Measurements from ENCODE around the gene SPTBN1.

DNA sequence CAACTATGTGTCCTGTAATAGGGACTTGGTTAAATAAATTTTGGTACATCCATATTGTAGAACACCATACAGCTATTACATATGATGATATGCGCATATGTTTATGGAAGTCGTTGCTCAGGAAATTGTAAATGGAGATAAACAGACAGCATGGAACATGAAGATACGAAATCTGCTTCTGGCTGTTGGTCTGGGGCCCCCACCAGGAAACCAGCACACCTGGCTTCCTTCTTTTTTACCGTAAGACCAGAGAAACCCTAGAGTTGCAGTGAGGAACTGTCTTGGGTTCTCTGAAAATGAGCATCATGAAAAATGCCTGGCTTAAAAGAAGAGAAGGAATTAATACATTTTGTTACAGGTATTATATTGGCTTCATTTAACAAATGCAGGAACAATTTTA, 40.8 kb downstream of the SPTBN1 start:
- TF ChIP-seq CTCF (conservative IDR thresholded peaks at IDR 0.05) = no peak
- no peak for TF ChIP-seq EZH2 (IDR thresholded peaks at IDR 0.05; ENCODE audit: low read depth)

Measured in PC-9 (cell line).